ENCODE measurements around the gene C11orf52. TPM values are rescaled to one million over a fixed set of nuclear protein-coding genes. Genes with fewer than 3 reads are reported as not detected.

Gene C11orf52
- total RNA-seq, 4 donors from 2014 or later: 3.5 to 7.5 (median 4.1) TPM; not detected in 1

DNA sequence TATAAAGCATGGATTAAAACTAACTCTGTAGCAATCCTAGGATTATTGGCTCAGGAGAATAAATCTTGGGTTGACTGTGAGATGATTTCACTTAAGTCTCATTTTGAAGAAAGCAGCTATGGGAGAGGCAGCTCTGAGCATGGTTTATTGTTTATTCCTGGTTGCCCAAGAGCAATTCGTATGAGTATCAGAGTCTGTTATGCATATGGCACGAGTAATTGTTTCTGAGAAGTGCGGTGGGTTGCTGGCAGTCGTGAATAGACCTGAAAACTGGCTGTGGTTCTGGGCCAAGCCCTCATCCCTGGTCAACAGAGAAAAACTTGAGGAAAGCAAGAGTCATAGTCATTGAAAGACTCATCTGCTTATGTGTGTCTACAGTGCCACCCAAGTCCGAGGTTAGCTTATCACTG lies 45.2 kb downstream of the C11orf52 start:
- TF ChIP-seq, protein P1, sequence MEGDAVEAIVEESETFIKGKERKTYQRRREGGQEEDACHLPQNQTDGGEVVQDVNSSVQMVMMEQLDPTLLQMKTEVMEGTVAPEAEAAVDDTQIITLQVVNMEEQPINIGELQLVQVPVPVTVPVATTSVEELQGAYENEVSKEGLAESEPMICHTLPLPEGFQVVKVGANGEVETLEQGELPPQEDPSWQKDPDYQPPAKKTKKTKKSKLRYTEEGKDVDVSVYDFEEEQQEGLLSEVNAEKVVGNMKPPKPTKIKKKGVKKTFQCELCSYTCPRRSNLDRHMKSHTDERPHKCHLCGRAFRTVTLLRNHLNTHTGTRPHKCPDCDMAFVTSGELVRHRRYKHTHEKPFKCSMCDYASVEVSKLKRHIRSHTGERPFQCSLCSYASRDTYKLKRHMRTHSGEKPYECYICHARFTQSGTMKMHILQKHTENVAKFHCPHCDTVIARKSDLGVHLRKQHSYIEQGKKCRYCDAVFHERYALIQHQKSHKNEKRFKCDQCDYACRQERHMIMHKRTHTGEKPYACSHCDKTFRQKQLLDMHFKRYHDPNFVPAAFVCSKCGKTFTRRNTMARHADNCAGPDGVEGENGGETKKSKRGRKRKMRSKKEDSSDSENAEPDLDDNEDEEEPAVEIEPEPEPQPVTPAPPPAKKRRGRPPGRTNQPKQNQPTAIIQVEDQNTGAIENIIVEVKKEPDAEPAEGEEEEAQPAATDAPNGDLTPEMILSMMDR (IDR thresholded peaks at IDR 0.05; ENCODE audit: low read depth): no peak

DNA sequence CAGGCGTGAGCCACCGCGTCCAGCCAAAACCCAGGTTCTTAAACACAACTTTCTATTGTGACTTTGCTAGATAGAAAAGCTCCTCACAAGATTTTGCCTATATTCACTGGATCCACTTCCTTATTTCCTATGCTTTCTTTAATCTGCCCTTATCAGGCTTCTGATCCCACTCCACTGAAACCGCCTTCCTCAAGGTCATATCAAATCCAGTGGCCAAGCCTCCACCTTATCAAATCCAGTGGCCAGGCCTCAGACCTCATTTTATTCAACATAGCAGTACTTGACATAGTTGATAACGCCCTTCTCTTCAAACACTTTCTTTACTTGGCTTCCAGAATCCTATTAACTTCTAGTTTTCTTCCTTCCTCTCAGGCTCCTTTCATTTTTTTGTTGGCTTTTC lies 48.0 kb downstream of the C11orf52 start:
- TF ChIP-seq, protein P1 (IDR thresholded peaks at IDR 0.05; ENCODE audit: low read depth): no peak

DNA sequence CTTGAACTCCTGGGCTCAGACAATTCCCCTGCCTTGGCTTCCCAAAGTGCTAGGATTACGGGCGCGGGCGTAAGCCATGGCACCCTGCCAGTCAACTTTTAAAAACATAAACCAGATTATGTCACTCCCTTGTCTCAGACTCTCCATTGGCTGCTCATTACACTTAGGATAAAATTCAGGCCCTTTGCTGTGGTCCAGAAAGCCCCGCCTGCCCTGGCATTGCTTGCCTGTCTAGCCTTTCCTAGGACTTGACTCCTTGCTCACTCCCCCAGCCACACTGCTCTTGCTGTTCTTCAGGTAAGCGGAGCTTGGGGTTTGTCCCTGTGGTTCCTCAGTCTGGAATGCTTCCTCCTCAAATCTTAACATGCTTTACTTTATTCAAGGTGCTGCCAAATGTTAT lies 48.9 kb downstream of the C11orf52 start:
- TF ChIP-seq, protein P1 (IDR thresholded peaks at IDR 0.05; ENCODE audit: low read depth): no peak

DNA sequence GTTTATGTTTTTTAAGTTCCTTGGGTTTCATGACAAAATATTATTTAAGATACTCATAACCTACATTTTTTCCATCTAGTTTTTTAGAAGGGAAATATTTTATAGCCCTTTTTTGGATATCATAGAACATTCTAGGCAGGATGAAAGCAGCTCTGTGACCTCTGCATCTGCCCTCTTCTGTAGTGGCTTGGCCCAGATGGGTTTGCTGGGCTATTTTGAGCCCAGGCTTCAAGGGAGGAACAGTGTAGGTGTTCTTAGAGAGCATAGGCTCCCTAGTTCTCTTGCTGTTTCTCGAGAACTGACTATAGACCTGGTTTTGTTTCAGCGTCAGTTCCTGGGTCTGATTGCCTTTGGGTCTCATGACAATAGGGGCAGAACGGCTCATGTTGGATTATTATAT lies 50.6 kb downstream of the C11orf52 start:
- TF ChIP-seq, protein P1 (IDR thresholded peaks at IDR 0.05; ENCODE audit: low read depth): no peak

GRCh38 chr11:111974446-111974845 lies 55.7 kb downstream of the C11orf52 start:
- TF ChIP-seq, protein P1 (IDR thresholded peaks at IDR 0.05; ENCODE audit: low read depth): no peak

GRCh38 chr11:111975076-111975806 lies 56.5 kb downstream of the C11orf52 start:
- TF ChIP-seq, protein P1 (IDR thresholded peaks at IDR 0.05; ENCODE audit: low read depth): no peak

DNA sequence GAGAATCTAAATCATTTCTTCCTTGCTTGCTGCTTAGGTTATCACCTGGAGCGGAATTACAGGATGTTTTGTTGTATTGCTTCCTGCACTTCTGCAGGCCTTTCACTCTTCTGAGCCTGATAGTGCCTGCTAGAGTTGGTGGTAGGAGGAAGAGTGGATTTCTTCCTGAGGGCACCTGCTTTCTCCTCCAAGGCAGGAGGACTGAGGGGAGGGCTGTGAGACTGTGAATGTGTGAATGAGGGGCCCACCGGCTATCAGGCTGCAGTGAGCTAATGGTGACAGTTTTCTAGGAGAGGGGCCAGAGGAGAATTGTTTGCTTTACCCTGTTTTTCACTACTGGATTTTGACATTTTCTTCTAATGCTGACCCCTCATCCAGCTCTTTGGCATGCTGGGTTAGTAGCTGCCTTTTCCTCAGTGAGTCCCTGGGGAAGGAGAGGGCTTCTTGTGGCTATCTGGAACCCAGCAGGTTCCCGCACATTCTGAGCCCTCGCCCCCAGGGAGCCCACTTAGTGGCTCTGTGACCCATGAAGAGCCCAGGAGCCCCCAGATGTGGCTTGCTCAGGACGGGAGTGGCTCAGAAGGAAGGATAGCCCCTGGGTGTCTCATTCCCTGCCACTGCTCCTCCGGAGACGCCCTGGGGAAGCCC lies 57.5 kb downstream of the C11orf52 start:
- TF ChIP-seq, protein P1 (IDR thresholded peaks at IDR 0.05; ENCODE audit: low read depth): no peak
